Tibial artery (tissue), 4 donors: Measurements from ENCODE around the gene RAD51AP1.

Experiments used
- DNase-seq, 2 donors: peaks; one replicate each; pipeline ENCODE4 v3.0.0-alpha.2; 2019
- H3K27ac ChIP-seq, 2 donors: fragments of 200-600 bp; sonication (generic) in 1 of 2; 1 replicate in 1 of 2; 2 replicates in 1 of 2; pipeline ENCODE4 v1.5.1; 2018 to 2019; ENCODE audit warnings: mild to moderate bottlenecking in 1 of 2
- H3K27me3 ChIP-seq, 2 donors: fragments of 200-600 bp; sonication (generic) in 1 of 2; one replicate each; pipeline versions ENCODE4 v1.5.1 to v1.6.0; 2016 to 2019
- H3K36me3 ChIP-seq, 3 donors: fragments of 200-600 bp; sonication (generic) in 2 of 3; one replicate each; pipeline ENCODE4 v1.5.1; 2016 to 2019; ENCODE audit warnings: mild to moderate bottlenecking in 2 of 3
- H3K4me1 ChIP-seq, 4 donors: fragments of 200-600 bp; sonication (generic) in 2 of 4; 1 replicate in 3 of 4; 2 replicates in 1 of 4; pipeline ENCODE4 v1.5.1; 2016 to 2019
- H3K4me3 ChIP-seq, 2 donors: fragments of 200-600 bp; sonication (generic) in 1 of 2; 1 replicate in 1 of 2; 2 replicates in 1 of 2; pipeline ENCODE4 v1.5.1; 2018 to 2019; ENCODE audit warnings: mild to moderate bottlenecking in 2 of 2
- H3K9me3 ChIP-seq, 3 donors: fragments of 200-600 bp; sonication (generic) in 1 of 3; one replicate each; pipeline ENCODE4 v1.5.1; 2016 to 2019
- intact Hi-C: fragments of 100-400 bp; cut with DNase I; formaldehyde crosslinking; loops from one replicate; pipeline ENCODE4 v1.15.0; 2023; ENCODE audit warnings: low total_unique reads
- TF ChIP-seq, protein P1 (sequence below), 2 experiments: fragments of 200-600 bp in 1 of 2; fragments of 450-650 bp in 1 of 2; IDR thresholded peaks; one replicate each; pipeline ENCODE4 v1.5.1; 2017 to 2019; ENCODE audit warnings: antibody characterized with exemption in 2 of 2, mild to moderate bottlenecking in 1 of 2, moderate library complexity in 1 of 2

RAD51AP1 gene, protein sequence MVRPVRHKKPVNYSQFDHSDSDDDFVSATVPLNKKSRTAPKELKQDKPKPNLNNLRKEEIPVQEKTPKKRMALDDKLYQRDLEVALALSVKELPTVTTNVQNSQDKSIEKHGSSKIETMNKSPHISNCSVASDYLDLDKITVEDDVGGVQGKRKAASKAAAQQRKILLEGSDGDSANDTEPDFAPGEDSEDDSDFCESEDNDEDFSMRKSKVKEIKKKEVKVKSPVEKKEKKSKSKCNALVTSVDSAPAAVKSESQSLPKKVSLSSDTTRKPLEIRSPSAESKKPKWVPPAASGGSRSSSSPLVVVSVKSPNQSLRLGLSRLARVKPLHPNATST

DNA sequence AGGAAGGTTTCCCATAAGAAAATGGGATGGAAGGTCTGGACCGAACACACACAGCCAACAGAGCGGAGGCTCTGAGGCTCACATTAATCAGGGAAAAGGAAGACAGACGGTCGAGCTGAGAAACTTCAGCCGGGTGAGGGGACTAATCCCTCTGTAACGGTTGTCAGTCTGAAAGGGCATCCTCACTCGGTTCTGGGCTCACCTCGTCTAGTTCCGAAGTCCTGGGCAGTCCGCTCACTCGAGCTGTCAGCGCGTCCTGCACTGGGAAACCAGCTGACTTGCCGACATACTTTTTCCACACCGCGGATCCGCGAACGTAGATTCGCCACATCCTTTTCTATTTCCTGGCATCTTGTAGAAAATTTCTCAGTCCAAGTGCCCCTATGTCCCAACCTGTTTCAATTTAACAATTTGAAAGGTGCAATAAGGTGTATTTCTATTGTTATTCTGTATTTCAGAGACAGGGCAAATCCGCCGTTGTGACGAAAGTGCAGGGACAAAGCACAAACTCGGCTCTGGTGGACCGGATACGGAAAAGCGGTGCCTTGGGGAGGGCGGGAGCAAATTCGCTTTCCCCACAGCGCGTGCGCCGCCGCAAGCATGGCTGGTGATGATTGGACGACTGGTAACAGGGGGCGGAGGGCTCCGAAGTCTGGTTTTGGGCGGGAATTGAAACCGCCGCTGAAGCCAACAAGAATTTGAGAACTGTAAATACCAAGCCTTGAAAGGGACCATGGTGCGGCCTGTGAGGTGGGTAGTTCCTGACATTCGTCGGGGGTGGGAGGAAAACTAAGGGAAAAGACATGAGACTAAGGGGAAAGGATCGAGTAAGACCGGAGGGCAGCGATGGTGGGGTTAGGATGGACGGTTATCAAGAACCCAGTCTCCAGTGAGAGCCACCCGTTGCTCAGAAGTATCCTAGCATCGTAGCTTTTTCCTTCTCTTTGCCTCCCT lies at the start of gene RAD51AP1:
Gene RAD51AP1, plus strand, starts transcription at position 684 of the 954 bp plus-strand sequence. Its CDS starts 50 bp downstream, at position 734.
- Histone ChIP-seq H3K27ac (peak within 1 kb of the TSS; percentile 81 to 89), H3K27me3 (no peaks in the 10 kb centered on the region), H3K4me1 (peaks cover 0 to 17% (median 14%) of the 10 kb centered on the region in 4 donors), H3K4me3 (peak within 1 kb of the TSS; percentile 64 to 77), H3K36me3 (peaks cover 8 to 15% (median 11%) of the 10 kb centered on the region in 3 donors), H3K9me3 (no peaks in the 10 kb centered on the region)
- TF ChIP-seq, protein P1, sequence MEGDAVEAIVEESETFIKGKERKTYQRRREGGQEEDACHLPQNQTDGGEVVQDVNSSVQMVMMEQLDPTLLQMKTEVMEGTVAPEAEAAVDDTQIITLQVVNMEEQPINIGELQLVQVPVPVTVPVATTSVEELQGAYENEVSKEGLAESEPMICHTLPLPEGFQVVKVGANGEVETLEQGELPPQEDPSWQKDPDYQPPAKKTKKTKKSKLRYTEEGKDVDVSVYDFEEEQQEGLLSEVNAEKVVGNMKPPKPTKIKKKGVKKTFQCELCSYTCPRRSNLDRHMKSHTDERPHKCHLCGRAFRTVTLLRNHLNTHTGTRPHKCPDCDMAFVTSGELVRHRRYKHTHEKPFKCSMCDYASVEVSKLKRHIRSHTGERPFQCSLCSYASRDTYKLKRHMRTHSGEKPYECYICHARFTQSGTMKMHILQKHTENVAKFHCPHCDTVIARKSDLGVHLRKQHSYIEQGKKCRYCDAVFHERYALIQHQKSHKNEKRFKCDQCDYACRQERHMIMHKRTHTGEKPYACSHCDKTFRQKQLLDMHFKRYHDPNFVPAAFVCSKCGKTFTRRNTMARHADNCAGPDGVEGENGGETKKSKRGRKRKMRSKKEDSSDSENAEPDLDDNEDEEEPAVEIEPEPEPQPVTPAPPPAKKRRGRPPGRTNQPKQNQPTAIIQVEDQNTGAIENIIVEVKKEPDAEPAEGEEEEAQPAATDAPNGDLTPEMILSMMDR (IDR thresholded peaks at IDR 0.05) = no peak
- DNase-seq = peak; percentile 90 to 96
- intact Hi-C loops = loop anchor here (10.0 kb wide), 2 partner anchors 106 to 234 kb away; partner anchors contain the start of genes AKAP3 and NDUFA9

DNA sequence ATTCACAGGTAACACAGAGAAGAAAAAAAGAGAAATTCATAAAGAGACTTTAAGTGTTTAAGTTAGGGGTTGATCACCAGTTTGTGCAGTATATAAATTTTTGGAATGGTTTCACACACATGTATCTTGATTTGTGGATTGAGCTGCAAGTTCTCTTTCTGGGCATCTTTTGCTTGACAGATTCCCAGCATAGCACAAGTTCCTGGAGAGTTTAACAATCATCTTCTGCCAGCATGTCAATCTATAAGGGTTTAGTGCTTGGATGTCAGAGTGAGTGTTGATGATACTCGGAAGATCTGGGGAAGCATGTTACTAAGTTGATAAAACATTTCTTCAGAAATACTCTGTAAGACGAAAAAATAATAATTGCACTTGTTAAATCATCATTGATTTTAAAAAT lies 49.1 kb upstream of the RAD51AP1 start:
- intact Hi-C loops = no loop called here
- Histone ChIP-seq H3K27me3 (no peaks in the 10 kb centered on the region), H3K36me3 (peaks cover 22 to 46% (median 36%) of the 10 kb centered on the region in 3 donors), H3K4me3 (no peak overlapping the region), H3K9me3 (no peaks in the 10 kb centered on the region), H3K4me1 (no peaks in the 10 kb centered on the region), H3K27ac (no peak overlapping the region)
- TF ChIP-seq, protein P1 (IDR thresholded peaks at IDR 0.05) = no peak
- DNase-seq = no peak

DNA sequence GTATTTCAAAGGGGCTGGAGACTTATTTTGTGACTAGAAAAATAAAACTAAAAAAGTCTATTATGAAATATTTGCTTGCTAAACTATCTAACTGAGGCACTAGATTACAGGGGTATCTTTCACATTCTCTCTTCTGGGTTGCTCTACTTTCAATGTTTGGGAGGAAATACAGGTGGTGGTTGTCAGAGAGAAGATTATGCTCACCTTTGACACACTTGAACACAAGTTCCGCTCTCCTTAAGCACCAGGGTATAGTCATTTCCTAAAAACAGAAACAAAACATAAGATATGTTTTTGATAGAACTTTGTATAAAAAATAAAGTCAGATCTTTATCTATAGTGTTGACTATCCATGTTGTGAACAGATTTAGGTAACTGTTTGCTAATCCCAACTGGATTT lies 47.7 kb upstream of the RAD51AP1 start:
- H3K4me1 ChIP-seq = no peaks in the 10 kb centered on the region
- intact Hi-C loops = no loop called here
- TF ChIP-seq, protein P1 (IDR thresholded peaks at IDR 0.05) = no peak

DNA sequence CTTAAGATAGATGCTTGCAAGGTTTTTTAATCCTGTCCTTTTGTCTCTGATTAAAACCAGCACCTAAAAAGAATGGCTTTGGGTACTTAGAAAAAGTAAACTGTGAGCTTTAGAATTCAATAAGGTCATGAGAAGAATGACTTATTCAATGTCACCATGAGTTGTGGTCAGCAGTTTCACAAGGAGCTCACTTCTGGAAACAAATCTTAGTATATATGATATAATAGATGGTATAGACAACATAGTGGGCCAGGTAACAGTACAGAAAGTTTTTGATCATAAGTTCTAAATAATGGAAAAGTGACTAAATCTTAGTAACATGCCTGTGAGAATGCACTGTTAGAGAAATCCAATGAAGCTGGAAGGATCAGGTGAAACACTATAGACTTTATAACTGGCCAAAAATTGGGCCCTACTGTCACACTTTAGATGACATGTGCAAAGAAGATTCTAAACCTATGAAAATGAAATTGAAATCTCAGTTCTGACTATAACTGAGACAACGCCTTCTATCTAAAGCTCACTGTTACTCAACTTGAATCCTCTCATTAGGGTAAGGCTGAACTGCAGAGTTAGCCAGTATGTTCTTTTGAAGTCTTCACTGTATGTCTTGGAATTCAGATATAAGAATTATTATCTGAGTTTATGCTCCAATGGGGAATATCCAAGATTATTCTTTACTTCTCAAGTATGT lies 42.4 kb upstream of the RAD51AP1 start:
- TF ChIP-seq, protein P1 (IDR thresholded peaks at IDR 0.05) = no peak

More for the DNA sequence above, 47.7 kb upstream of the RAD51AP1 start:
- no peak overlapping the region for H3K4me3 ChIP-seq
- H3K36me3 ChIP-seq = peaks cover 23 to 50% (median 38%) of the 10 kb centered on the region in 3 donors
- no peak overlapping the region for H3K27ac ChIP-seq
- DNase-seq = no peak
- H3K9me3 ChIP-seq = no peaks in the 10 kb centered on the region
- H3K27me3 ChIP-seq = no peaks in the 10 kb centered on the region

DNA sequence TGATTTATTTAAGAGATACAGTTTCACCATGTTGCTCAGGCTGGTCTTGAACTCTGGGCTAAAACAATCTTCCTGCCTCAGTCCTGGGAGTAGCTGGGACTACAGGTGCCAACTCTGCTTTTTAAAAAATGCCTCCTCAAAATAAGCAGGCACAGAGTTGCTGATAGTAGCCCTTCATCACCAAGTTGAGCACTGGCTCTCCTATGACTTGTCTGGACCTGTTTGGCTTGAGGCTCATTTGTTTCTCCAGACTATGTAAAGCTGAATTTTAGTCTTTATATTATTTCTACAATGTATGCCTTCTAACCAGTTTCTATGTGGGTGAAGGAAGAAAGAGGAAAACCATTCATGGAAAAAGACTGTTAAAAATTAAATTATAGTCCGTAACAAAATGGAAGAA lies 39.5 kb upstream of the RAD51AP1 start:
- Histone ChIP-seq H3K9me3 (no peaks in the 10 kb centered on the region), H3K36me3 (peaks cover 22 to 78% (median 46%) of the 10 kb centered on the region in 3 donors), H3K27me3 (no peaks in the 10 kb centered on the region), H3K4me1 (no peaks in the 10 kb centered on the region), H3K4me3 (no peak overlapping the region), H3K27ac (no peak overlapping the region)
- TF ChIP-seq, protein P1 (IDR thresholded peaks at IDR 0.05) = no peak
- no peak for DNase-seq
- intact Hi-C loops = no loop called here

More for the DNA sequence above, 42.4 kb upstream of the RAD51AP1 start:
- DNase-seq = no peak
- Histone ChIP-seq H3K9me3 (no peaks in the 10 kb centered on the region), H3K36me3 (peaks cover 8 to 51% (median 29%) of the 10 kb centered on the region in 3 donors), H3K27ac (no peak overlapping the region), H3K4me1 (no peaks in the 10 kb centered on the region), H3K27me3 (no peaks in the 10 kb centered on the region), H3K4me3 (no peak overlapping the region)
- intact Hi-C loops = no loop called here
